Lung (tissue), 12 donors: ENCODE measurements around the gene CASZ1. TPM values are rescaled to one million over a fixed set of nuclear protein-coding genes. Genes with fewer than 3 reads are reported as not detected.

ENCODE experiments used
- ATAC-seq: fragments of 200-7000 bp; cut with Tn5 transposase; one replicate; pipeline ENCODE4 v1.9.1; 2020; ENCODE audit warnings: moderate number of reproducible peaks; ENCODE audit not compliant: insufficient read depth, low FRiP score
- DNase-seq, 3 donors: peaks; one replicate each; pipeline ENCODE4 v3.0.0-alpha.2; 2013 to 2017
- H3K27ac ChIP-seq, 2 donors: one replicate each; pipeline ENCODE4 v1.5.1; 2013; ENCODE audit warnings: mild to moderate bottlenecking in 2 of 2, moderate library complexity in 2 of 2, control low read depth in 1 of 2, inconsistent platforms in 1 of 2, low read depth in 1 of 2, low read length in 1 of 2
- H3K27me3 ChIP-seq, 3 donors: one replicate each; pipeline ENCODE4 v1.5.1; 2013; ENCODE audit warnings: low read length in 2 of 3; ENCODE audit not compliant: control insufficient read depth in 3 of 3, insufficient read depth in 3 of 3
- H3K36me3 ChIP-seq, 4 donors: one replicate each; pipeline ENCODE4 v1.5.1; 2013; ENCODE audit warnings: low read length in 4 of 4, mild to moderate bottlenecking in 1 of 4, moderate library complexity in 1 of 4; ENCODE audit not compliant: control insufficient read depth in 4 of 4, insufficient read depth in 4 of 4
- H3K4me1 ChIP-seq, 5 donors: one replicate each; pipeline ENCODE4 v1.5.1; 2013; ENCODE audit warnings: low read length in 5 of 5, mild to moderate bottlenecking in 2 of 5, moderate library complexity in 1 of 5; ENCODE audit not compliant: control insufficient read depth in 5 of 5, insufficient read depth in 5 of 5
- H3K4me3 ChIP-seq: one replicate; pipeline ENCODE4 v1.5.1; 2013; ENCODE audit warnings: mild to moderate bottlenecking, control low read depth, moderate library complexity
- H3K9ac ChIP-seq, 2 donors: one replicate each; pipeline ENCODE4 v1.5.1; 2013; ENCODE audit warnings: low read length in 2 of 2, control low read depth in 1 of 2; ENCODE audit not compliant: insufficient read depth in 1 of 2
- H3K9me3 ChIP-seq, 4 donors: one replicate each; pipeline ENCODE4 v1.5.1; 2013; ENCODE audit warnings: low read length in 3 of 4, mild to moderate bottlenecking in 1 of 4, moderate library complexity in 1 of 4; ENCODE audit not compliant: control insufficient read depth in 4 of 4, insufficient read depth in 3 of 4
- WGBS, 2 donors: extraction: QIAGEN DNeasy Blood & Tissue Kit; methylation state at CpG; one replicate each; pipeline ENCODE4 v1.1.7; 2013; 5-methylcytosine and 5-hydroxymethylcytosine counted together
- polyA plus RNA-seq, 2 donors: library from polyadenylated mRNA; stranded (reverse); fragments of 200-250 nt; gene quantifications; one replicate each; pipeline ENCODE4 v1.2.1, GENCODE V29; 2013
- total RNA-seq, 2 donors: library from RNA; depleted of rRNA in 1 of 2; stranded (reverse); fragments of >200 nt in 1 of 2; gene quantifications; one replicate each; pipeline ENCODE4 v1.2.1, GENCODE V29; 2014 to 2021
- TF ChIP-seq, protein P1 (sequence below): IDR thresholded peaks from 2 replicates; pipeline ENCODE4 v1.5.1; 2012; ENCODE audit warnings: mild to moderate bottlenecking; ENCODE audit errors: control extremely low read depth, extremely low read depth
- donor health status: control.
- donor health status: control.
- donor health status: Bipolar disorder and iron deficiency.
- donor health status: healthy.
- donor health status: DM: yes; HTN: yes; CAD: no.

Gene CASZ1
- total and polyA plus RNA-seq, 4 donors: 10.3 to 69.9 (median 40.5) TPM

DNA sequence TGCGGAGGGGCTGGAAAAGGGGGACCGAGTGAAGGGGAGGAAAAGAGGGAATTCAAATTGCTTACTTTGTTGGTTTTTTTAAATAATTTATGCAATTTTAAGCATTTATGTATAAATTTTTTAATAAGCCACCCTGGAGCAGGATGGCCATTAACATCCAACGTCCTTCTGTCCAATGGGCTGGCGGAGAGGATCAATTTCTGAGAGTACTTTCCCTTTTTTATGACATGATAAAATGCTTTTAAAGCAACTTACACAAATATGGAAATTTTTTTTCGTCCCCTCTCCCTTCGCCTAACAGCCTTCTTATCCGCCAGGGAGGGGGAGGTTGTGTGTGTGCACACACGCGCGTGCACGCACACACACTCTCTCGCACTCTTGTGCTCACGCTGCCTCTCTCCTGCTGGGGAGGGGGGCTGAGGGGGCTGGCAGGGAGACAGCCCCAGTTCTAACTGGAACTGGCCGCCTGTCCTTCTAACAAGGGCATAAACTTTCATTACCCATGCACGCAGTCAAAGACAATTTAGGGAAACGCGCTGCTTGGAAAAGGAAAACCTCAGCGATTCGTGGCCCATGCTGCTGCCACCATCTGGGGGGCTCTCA, 123.2 kb downstream of the CASZ1 start:
- H3K27me3 ChIP-seq: no peaks in the 10 kb centered on the region
- no peak overlapping the region for H3K4me3 ChIP-seq
- DNase-seq: peak in 1 of 3 donors; percentile 64
- no peak overlapping the region for H3K9ac ChIP-seq
- TF ChIP-seq, protein P1, sequence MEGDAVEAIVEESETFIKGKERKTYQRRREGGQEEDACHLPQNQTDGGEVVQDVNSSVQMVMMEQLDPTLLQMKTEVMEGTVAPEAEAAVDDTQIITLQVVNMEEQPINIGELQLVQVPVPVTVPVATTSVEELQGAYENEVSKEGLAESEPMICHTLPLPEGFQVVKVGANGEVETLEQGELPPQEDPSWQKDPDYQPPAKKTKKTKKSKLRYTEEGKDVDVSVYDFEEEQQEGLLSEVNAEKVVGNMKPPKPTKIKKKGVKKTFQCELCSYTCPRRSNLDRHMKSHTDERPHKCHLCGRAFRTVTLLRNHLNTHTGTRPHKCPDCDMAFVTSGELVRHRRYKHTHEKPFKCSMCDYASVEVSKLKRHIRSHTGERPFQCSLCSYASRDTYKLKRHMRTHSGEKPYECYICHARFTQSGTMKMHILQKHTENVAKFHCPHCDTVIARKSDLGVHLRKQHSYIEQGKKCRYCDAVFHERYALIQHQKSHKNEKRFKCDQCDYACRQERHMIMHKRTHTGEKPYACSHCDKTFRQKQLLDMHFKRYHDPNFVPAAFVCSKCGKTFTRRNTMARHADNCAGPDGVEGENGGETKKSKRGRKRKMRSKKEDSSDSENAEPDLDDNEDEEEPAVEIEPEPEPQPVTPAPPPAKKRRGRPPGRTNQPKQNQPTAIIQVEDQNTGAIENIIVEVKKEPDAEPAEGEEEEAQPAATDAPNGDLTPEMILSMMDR: no peak
- no peaks in the 10 kb centered on the region for H3K9me3 ChIP-seq
- peaks cover 0 to 74% (median 35%) of the 10 kb centered on the region in 5 donors for H3K4me1 ChIP-seq
- H3K27ac ChIP-seq: peak overlapping the region in 1 of 2 donors; percentile 89
- ATAC-seq: no peak
- 75 to 84% methylated on average over 19 of the region's 19 CpGs for WGBS, 2 donors
- H3K36me3 ChIP-seq: no peaks in the 10 kb centered on the region

DNA sequence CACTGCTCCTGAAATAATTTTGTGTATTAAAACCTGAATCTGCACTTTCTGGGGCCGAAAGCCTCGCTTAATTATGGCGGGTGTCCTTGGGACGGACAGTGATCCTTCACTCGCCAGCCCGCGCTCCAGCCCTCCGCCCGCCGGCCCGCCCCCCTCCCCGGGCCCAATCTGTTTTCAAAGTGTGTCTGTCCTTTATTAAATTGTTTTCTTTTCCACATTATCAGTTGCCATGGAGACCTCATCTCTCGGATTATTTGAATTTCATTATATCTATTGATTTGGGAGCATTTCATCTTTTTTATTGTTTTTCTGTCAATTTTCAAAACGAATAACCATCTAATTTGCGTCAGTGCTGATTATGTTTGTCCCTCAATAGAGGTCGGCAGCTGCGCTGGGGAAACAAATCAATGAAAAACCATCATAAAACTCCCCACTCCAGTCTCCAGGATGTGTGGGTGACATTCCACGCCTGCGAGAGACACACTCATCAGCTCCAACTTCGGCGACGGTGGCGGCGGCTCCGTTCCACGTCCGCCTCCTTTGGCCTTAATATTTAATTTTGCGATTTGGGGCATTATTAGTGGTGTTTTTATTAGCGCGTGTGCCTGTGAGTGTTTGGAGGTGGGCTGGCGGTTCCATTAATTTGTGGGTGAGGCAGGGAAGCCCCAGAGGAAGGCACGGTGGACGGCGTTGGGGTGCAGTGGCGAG, 123.9 kb downstream of the CASZ1 start:
- H3K9ac ChIP-seq: no peak overlapping the region
- H3K27ac ChIP-seq: peak overlapping the region in 1 of 2 donors; percentile 23
- no peaks in the 10 kb centered on the region for H3K27me3 ChIP-seq
- no peaks in the 10 kb centered on the region for H3K36me3 ChIP-seq
- WGBS, 2 donors: 73 to 83% methylated on average over 35 of the region's 35 CpGs
- TF ChIP-seq, protein P1: no peak
- H3K4me3 ChIP-seq: no peak overlapping the region
- peaks cover 0 to 72% (median 30%) of the 10 kb centered on the region in 5 donors for H3K4me1 ChIP-seq
- ATAC-seq (no peak), DNase-seq (no peak)
- H3K9me3 ChIP-seq: no peaks in the 10 kb centered on the region

DNA sequence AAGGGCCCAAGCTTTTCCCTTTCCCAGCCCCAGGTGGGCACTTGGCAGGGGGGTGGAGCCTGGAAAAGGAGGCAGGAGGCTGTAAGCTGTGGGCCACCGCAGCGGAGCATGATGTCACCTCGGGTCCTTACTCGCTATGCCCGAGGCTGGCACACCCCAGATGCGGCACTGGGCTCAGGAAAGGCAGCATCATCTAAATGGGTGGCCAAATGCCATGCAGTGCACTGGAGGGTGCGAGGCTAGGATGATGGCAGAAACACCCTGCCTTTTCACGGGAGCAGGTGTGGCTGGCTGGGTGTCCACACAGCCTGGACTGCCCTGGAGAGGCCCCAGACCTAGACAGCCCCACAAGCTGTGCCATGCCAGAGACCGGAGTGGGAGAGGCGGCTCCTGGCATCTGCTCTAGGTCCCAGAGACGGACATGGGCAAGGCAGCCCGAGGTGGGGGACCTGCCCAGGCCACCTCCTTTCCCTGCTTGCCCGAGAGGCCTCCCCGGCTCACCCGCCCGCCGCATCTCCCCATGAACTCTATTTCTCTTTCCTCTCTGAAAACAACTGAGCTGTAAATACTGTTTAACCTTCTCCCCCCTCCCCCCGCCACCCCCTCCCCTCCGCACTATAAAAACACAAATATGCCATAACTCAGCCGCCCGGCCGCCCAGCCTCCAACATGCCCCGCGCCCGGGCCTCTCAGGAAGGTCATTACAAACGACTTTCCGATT, 124.7 kb downstream of the CASZ1 start:
- no peaks in the 10 kb centered on the region for H3K27me3 ChIP-seq
- WGBS, 2 donors: 65 to 75% methylated on average over 26 to 27 of the region's 27 CpGs
- TF ChIP-seq, protein P1: no peak
- H3K27ac ChIP-seq: peak overlapping the region in 1 of 2 donors; percentile 71
- ATAC-seq: no peak
- H3K4me3 ChIP-seq: no peak overlapping the region
- no peak for DNase-seq
- H3K9ac ChIP-seq: no peak overlapping the region
- peaks cover 0 to 72% (median 30%) of the 10 kb centered on the region in 5 donors for H3K4me1 ChIP-seq
- H3K36me3 ChIP-seq: no peaks in the 10 kb centered on the region
- no peaks in the 10 kb centered on the region for H3K9me3 ChIP-seq
